Erythroblast (primary cell): Measurements from ENCODE around the gene UGT1A10.

Source experiments
- DNase-seq, 2 experiments: peaks; one replicate each; lab custom pipeline; 2025; lab: John Stamatoyannopoulos, UW
- GATA1 ChIP-seq: IDR thresholded peaks from 2 replicates; pipeline ENCODE4 v1.6.1; 2011; ENCODE audit warnings: low read depth, mild to moderate bottlenecking, control low read depth, low read length, moderate library complexity
- POLR2A ChIP-seq: IDR thresholded peaks from 2 replicates; pipeline ENCODE4 v1.6.1; 2011; ENCODE audit warnings: mild to moderate bottlenecking, low read length

UGT1A10 gene

DNA sequence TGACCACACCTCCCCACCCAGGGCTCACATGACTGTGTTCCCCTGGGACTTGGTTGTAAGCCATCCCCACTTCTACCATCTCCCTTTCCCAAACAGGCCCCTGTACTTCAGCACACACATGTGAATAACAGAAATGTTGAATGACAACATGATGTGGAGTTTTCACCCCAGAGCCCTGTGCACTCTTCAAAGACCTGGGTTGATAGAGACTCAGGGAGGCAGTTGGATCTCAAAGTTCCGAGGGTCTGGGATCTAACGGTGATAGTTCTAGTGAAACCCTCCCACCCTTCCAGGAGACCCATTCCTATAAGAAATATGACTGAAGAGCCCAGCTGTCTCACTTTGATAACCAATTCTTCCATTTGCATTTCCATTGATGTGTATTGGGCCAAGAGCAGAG is 141.8 kb downstream of the UGT1A10 start, which contains the start of gene MROH2A:
MROH2A (plus strand) TSS at position 301 of the 400 bp plus-strand sequence. CDS start 1,029 bp downstream, outside the sequence.
- TF ChIP-seq GATA1 (no peak), POLR2A (no peak)
- no peak for DNase-seq

DNA sequence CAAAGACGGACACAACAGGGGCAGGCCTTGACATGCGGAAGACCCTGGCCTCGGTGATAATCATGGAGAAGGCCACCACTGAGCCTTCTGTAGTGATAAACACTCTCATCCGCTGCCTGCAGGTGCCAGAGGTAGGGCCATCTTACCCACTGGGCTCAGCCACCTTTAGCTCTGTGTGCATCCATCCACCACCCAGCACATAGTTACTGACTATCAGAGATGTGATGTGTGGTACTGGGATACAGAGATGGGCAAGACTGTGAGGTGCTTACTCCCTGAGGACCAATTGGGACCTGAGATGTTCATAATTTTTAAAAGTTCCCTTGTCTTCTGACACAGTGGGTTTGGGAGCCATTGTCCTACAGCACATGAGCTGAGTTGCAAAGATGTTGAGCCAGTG is 143.5 kb downstream of the UGT1A10 start:
- no peak for DNase-seq
- TF ChIP-seq POLR2A (no peak), GATA1 (no peak)

DNA sequence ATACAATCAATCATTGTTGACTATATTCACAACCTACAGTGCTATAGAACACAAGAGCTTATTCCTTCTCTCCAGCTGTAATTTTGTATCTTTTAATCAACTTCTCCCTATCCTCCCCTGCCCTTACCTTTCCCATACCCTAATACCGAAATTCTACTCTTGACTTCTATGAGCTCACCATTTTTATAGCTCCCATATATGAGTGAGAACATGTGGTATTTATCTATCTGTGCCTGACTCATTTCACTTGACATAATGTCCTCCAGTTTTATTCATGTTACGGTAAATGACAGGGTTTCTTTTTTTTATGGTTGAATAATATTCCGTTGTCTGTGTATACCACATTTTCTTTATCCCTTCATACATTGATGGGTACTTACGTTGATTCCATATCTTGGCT is 144.5 kb downstream of the UGT1A10 start:
- no peak for DNase-seq
- TF ChIP-seq GATA1 = no peak
- no peak for TF ChIP-seq POLR2A

DNA sequence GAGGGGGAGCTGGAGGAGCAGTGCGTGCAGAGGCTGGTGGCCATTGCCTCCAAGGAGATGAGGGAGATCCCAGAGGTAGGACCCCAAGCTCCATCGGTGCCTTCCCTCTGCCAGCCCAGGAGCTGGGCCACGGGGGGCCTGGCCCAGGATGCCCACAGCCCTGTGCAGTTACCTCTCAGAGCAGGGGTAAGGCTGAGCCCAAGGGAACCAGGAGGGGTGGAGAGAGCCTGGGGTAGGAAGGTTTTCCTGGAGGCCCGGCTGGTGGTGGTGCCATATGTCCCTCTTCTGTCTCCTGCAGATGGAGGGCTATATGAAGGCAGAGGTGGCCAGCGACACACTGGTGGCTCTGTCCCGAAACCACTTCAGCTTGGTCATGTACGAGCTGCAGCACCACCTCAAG is 153.3 kb downstream of the UGT1A10 start:
- DNase-seq = no peak
- TF ChIP-seq GATA1 = no peak
- TF ChIP-seq POLR2A = no peak

DNA sequence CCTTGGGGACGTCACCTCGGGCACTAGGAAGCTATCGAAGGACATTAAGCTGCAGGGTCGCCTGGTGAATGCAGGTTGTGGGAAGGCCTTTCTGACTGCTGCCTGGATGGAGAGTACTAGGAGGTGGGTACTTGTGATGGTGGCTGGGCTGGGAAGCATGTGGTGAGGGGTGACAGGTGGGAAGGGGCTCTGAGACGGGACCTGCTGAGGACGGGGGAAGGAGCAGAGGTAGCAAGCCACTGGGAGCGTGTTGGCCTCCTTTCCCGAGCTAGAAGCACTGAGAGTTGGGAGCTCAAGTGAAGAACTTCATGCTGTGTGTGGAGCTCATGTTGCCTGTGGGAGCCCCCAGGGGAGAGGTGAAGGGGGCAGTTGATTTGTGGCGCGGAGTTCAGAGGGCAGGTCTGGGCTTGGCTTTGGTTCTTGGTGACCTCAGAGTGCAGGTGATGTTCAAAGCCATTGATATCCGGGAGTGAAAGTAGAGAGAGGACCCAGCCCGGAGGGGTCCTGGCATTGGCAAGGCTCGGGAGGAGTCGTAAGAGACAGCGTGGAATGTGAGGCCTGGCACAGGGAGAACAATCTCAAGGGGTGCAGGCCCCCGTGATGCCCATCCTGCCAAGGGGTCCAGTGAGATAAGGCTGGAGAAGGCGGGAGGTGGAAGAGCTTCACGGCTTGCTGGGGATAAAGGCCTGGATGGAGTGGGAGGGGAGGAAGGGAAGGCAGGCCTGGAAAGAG is 155.1 kb downstream of the UGT1A10 start:
- DNase-seq = no peak
- TF ChIP-seq POLR2A (no peak), GATA1 (no peak)

DNA sequence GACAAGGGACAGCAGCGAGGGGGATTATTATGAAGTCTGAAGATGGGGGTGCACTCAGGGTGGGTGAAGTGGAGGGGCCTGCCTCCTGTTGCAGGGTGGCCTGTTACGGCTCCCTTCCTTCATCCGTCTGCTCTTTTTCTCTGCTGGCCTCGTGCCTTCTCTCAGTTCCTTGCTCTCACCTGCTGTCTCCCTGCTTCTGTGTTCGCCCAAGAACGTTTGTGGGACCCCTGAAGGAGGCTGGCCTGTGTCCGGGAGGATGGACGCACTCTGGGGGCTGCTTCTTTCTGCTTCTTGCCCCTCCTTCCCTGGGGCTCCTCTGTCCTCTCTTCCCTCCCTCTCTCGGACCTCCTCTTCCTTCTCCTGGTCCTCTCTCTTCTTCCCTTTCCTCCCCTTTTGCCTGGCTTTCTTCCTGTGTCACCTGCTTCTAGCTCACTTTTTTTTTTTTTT is 155.7 kb downstream of the UGT1A10 start:
- no peak for DNase-seq
- no peak for TF ChIP-seq POLR2A
- no peak for TF ChIP-seq GATA1

DNA sequence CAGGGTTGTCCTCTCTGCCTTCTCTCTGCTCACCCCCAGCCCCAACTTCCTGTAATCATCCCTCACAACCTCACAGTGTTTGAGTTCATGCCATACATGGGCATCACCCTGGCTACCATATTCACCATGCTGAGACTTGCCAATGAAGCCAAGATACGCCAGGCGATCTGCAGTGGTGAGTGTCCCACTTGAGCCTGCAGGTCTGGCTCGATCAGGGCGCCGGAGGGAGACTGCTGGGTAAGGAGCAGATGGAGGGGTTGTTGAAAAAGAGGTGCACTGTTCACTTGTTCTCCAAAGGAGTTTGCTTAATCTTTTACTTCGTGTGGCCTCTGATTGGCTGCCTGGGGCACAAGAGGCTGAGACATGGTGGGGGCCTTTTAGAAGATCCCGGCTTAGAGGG is 156.5 kb downstream of the UGT1A10 start:
- no peak for DNase-seq
- TF ChIP-seq POLR2A (no peak), GATA1 (no peak)

DNA sequence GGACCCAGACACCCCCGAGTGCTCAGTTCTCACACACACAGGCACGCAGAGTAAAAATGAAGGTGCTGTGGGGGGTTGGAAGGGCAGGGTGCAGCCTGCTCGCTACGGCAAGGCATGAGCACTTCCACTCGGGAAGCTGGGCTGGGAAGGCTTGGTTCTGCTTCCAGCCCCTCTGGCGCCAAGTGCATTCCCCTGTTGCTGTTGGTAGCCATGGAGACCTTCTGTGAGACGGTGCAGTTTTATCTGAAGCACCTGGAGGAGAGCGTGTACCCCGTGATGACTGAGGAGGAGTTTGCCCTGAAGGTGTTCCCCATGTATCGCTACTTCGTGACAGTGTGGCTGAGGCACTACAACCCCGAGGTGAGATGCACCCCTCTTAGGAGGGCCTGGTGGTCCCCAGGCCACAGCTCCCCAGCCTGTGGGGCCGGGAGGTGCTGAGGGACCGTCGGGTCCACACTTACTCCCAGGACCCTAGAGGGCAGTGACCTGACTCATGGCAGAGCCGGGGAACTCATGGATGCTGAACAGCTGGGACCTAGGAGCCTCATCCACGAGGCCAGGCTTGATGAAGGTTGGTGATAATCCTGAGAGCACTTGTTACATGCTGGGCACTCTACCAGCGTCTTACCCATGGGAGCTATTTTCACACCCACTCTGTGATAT is 157.3 kb downstream of the UGT1A10 start:
- no peak for DNase-seq
- TF ChIP-seq GATA1 = no peak
- no peak for TF ChIP-seq POLR2A

DNA sequence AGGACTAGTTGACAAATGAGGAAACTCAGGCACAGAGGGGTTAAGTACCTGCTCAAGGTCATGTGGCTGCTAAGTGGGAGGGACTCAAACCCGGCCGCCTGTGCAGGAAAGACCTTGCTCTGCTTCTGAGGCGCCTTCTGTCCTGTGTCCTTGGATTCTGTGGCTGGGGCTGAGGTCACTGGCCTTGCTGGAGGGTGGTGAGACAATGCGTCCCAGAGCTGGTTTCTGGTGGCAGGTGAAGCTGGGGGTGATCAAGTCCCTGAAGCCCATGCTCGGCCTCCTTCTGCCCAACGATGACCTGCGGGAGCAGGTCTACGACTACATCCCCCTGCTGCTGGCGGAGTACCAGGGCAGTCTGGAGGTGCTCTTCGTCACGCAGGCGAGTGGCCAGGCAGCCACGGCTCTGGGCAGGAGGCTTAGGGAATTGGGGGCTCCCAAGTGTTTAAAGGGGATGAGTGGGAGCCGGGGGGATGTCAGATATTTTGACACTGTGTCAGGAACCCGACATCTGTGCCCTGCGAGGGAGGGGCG is 157.9 kb downstream of the UGT1A10 start:
- TF ChIP-seq POLR2A = no peak
- TF ChIP-seq GATA1 = no peak
- DNase-seq = no peak

DNA sequence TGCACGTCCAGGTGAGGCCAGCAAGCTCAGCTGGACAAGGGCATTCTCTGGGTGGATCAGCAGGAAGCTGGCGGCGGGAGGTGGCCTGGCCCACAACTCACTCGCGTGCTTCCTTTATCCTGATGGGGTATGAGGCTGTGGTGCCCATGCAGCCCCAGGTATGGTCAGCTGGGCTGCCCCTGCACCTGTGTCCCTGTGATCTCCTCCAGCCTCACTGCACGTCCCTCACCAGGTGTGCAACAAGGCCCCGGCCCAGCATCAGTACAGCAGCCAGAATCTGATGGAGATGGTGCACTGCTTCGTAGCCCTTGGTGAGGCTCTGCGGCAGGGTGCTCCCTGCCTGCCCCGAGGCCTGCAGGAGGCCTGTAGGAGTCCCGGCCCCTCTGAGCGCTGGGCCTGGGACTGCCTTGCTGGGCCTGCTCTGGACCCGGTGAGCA is 159.5 kb downstream of the UGT1A10 start:
- TF ChIP-seq GATA1 = no peak
- TF ChIP-seq POLR2A = no peak
- no peak for DNase-seq

DNA sequence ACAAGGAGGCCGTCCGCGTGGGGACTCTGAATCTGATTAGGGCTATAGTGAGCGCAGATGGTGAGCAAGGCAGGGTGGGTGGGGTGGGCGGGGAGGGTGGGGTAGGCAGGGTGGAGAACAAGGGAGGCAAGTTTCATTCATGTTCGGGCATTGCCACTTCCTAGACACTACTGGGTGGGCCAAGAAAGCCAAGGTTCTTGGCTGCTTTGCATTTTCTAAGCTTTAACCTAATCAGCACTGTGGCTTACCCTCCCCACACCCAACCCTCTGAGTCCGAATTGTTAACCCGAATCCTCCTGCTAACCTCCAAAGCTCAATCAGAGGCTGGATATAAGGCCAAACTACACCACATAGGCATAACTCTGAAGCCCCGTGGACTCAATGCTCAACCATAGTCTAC is 160.0 kb downstream of the UGT1A10 start:
- TF ChIP-seq GATA1 = no peak
- TF ChIP-seq POLR2A = no peak
- no peak for DNase-seq

DNA sequence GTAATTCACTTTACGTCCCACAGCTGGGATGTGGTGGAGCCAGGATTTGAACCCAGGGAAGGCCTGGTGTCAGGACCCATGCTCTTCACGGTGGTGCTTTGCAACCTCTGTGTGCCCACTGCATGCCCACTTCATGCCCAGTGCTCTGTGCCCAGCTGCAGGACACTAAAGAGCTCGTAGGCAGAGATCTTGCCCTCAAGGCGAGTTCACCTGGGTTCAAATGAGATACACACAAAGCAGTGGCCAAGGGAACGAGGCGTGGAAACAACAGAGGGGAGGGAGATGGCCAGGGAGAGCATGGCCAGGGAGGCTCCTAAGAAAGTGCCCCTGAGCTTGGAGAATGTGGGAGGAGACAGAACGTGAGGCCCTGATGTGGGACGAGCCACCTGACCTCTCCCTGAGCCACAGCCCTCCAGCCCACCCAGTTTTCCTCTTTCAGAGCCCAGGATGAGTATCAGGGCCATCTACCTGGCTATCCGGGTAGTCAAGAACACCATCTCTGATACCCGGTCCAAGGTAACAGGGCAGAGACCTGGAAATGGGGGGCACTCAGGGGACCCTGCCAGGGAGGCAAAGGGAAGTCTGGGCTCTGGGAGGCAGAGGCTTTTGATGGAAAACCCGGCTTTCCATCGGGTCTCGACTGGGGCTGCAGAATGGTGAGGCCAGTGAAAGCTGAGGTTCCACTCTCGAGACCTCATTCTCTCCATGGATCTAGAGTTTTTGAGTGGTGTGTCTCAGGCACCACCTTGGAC is 162.3 kb downstream of the UGT1A10 start:
- no peak for DNase-seq
- TF ChIP-seq POLR2A (no peak), GATA1 (no peak)

DNA sequence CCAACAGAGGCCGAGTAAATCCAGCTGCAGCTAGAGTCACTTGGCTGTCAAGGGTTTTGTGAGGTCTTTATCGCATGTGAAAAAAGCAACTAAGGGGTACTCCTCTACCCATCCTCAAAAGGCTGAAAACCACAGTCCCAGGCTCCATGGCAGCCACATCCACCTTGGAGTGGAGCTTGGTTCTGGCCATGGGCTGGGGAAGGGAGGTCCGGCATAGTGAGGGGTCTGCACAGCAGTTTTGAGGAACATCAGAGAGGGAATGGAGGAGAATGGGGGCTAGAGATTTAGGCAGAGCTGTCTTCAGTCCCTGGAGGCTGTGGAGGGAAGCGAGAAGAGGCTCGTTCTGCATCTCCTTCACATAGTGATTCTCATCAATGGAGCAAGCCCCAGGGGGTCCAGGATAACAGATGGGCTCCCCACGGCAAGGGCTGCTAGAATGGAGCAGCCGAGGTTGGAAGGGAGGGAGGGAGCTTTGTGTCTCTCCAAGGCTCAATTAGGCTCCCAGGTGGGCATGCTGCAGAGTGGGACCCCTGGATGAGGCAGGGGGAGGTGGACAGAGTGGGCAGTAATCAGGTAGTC is 162.9 kb downstream of the UGT1A10 start:
- DNase-seq = no peak
- no peak for TF ChIP-seq GATA1
- no peak for TF ChIP-seq POLR2A
